Thymus (tissue), 11 donors: ENCODE measurements around the gene KIAA1614. TPM values are rescaled to one million over a fixed set of nuclear protein-coding genes. Genes with fewer than 3 reads are reported as not detected.

ENCODE experiments used
- DNase-seq, 9 donors: peaks; one replicate each; pipeline ENCODE4 v3.0.0-alpha.2; 2013; ENCODE audit warnings: low spot score in 9 of 9, low read depth in 6 of 9, missing footprints in 1 of 9
- H3K27ac ChIP-seq, 2 donors: one replicate each; pipeline ENCODE4 v1.5.1; 2013; ENCODE audit warnings: control low read depth in 1 of 2, low read depth in 1 of 2, low read length in 1 of 2, mild to moderate bottlenecking in 1 of 2, moderate library complexity in 1 of 2
- H3K27me3 ChIP-seq, 2 donors: one replicate each; pipeline ENCODE4 v1.5.1; 2013; ENCODE audit warnings: low read length in 1 of 2; ENCODE audit not compliant: control insufficient read depth in 2 of 2, insufficient read depth in 1 of 2
- H3K36me3 ChIP-seq, 2 donors: one replicate each; pipeline ENCODE4 v1.5.1; 2013; ENCODE audit warnings: low read length in 1 of 2, mild to moderate bottlenecking in 1 of 2, moderate library complexity in 1 of 2; ENCODE audit not compliant: control insufficient read depth in 2 of 2, insufficient read depth in 2 of 2
- H3K4me1 ChIP-seq, 2 donors: one replicate each; pipeline ENCODE4 v1.5.1; 2013; ENCODE audit warnings: low read length in 2 of 2; ENCODE audit not compliant: control insufficient read depth in 2 of 2, insufficient read depth in 2 of 2
- H3K4me3 ChIP-seq, 2 donors: one replicate each; pipeline ENCODE4 v1.5.1; 2013; ENCODE audit warnings: low read length in 2 of 2, control low read depth in 1 of 2, mild to moderate bottlenecking in 1 of 2
- H3K9me3 ChIP-seq, 2 donors: one replicate each; pipeline ENCODE4 v1.5.1; 2013; ENCODE audit warnings: low read length in 1 of 2, mild to moderate bottlenecking in 1 of 2; ENCODE audit not compliant: control insufficient read depth in 2 of 2, insufficient read depth in 1 of 2
- WGBS: extraction: QIAGEN DNeasy Blood & Tissue Kit; methylation state at CpG from one replicate; pipeline ENCODE4 v1.1.7; 2013; 5-methylcytosine and 5-hydroxymethylcytosine counted together
- polyA plus RNA-seq: library from polyadenylated mRNA; stranded (reverse); fragments of 200-250 nt; gene quantifications from one replicate; pipeline ENCODE4 v1.2.3, GENCODE V29; 2013
- total RNA-seq: library from RNA; stranded (reverse); fragments of 120-200 nt; gene quantifications from one replicate; pipeline ENCODE4 v1.2.4, GENCODE V29; 2013
- donor health status: healthy.

The KIAA1614 gene
- total and polyA plus RNA-seq, 2 donors = 0.84 to 0.94 TPM

DNA sequence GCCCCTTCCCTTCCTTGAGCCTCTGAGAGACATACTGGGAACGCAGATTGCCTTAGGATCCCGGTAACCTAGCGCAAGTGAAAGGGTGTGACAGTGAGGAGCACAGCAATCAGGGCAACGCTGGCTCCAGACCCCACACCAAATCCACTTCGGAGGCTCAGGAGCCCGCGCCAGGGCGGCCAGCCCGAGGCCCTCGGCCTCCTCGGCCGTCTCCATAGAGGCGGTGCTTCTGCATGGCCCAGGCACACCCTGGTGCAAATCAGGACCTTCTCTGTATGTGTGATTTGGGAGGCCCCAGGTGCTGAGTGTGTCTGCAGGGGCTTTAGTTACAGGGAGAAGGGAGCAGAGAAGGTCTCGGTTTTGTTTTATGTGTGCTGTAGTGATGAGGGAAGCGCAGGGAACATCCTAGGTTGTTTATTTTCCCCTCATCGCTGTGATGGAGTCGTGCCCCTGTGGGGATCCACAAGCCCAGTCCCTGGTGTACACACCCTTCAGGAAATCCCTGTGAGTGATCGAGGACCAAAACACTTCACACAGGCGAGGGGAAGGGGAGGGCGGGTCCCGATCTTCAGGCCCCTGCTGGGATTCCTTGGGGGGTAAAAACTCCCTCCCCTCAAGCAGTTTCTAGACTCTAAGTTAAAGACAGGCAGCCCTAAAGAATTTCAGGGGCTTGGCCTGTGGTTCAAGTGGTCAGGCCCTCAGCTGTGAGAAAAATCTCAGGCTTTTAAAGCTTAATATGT lies 9.4 kb downstream of the KIAA1614 start:
- Histone ChIP-seq H3K27me3 (peaks cover 0 to 7% of the 10 kb centered on the region in 2 donors), H3K9me3 (peaks cover 0 to 16% of the 10 kb centered on the region in 2 donors), H3K4me1 (peaks cover 71 to 94% of the 10 kb centered on the region in 2 donors), H3K36me3 (no peaks in the 10 kb centered on the region), H3K4me3 (no peak overlapping the region), H3K27ac (peak overlapping the region in 1 of 2 donors; percentile 66)
- no peak for DNase-seq
- 95% methylated on average over 21 of the region's 21 CpGs for WGBS

DNA sequence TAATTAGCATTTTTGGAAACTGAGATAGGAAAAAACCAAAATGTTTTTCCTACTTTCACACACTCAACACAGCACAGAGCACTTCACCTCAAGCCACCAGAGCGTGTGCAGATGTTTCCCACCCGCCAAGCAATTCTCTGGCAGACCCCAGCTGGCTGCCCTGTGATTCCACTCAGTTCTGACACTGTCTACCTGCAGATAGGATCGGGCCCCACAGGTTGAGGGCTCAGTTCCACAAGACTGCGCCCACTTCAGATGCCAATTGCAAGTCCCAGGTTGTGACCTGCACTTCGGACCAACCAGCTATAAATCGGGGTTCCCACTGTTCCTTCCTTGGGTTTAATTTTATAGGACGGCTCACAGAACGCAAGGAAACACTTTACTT lies 9.9 kb downstream of the KIAA1614 start:
- Histone ChIP-seq H3K9me3 (peaks cover 0 to 16% of the 10 kb centered on the region in 2 donors), H3K27ac (peak overlapping the region in 1 of 2 donors; percentile 66), H3K4me1 (peaks cover 73 to 94% of the 10 kb centered on the region in 2 donors), H3K27me3 (peaks cover 0 to 1% of the 10 kb centered on the region in 2 donors), H3K36me3 (no peaks in the 10 kb centered on the region), H3K4me3 (no peak overlapping the region)
- DNase-seq = peak in 1 of 9 donors; percentile 57
- WGBS = 78% methylated on average over 8 of the region's 8 CpGs

DNA sequence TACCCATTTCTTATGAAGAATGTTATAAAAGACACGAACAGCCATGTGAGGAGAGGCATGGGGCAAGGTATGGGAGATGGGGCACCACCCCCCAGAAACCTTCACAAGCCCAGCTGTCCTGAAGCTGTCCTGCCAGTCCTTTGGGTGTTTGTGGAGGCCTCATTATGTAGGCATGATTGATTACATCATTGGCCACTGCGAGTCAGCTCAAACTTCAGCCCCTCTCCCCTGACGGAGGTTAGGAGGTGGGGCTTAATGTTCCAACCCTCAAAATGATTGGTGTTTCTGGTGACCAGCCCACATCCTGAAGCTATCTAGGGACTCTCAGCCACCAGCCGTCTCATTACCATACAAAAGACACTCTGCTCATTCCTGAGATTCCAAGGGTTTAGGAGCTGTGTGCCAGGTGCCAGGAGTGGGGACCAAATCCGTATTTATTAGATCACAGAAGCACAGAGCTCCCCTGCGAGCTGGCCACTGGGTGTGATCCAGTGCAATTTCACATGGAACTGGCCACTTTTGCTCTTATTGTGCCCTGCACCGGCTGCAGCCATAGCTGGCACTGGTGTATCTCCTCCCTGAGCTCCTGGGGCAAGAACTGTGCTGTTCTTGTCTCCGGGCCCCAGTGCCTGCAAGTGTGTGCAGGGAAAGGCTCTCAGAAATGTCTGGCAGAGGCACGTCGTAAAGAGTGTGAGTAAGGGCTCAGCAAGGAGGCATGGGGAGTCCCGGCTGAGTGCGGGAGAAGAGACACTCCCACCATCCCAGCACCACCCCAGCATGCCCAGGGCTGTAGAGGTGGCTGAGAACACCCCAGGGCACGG lies 10.5 kb downstream of the KIAA1614 start:
- DNase-seq = no peak
- H3K36me3 ChIP-seq = no peaks in the 10 kb centered on the region
- peaks cover 0 to 16% of the 10 kb centered on the region in 2 donors for H3K9me3 ChIP-seq
- WGBS = 90% methylated on average over 13 of the region's 13 CpGs
- peak overlapping the region in 1 of 2 donors; percentile 66 for H3K27ac ChIP-seq
- peaks cover 70 to 94% of the 10 kb centered on the region in 2 donors for H3K4me1 ChIP-seq
- no peak overlapping the region for H3K4me3 ChIP-seq
- H3K27me3 ChIP-seq = no peaks in the 10 kb centered on the region

DNA sequence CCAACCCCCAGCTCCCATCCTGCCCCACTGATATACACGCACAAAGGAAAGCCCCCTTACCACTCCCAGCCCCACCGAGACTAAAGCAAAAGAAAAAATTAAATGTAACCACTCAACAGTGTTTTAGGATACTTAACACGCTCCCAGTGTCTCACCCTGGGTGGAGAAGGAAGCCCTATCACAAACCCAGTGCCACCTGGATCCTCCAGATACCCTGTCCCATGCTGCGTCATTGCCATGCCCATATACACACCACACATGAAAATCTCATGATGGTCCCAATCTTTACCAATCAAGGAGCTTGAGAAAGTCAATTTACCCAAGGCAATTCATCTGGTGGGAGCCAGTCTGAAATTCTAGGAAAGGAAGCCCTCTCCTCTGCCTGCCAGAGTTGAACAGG lies 11.2 kb downstream of the KIAA1614 start:
- 84% methylated on average over 4 of the region's 4 CpGs for WGBS
- no peak for DNase-seq

GRCh38 chr1:180924939-180925338 lies 12.2 kb downstream of the KIAA1614 start:
- Histone ChIP-seq H3K27me3 (no peaks in the 10 kb centered on the region), H3K9me3 (no peaks in the 10 kb centered on the region), H3K27ac (no peak overlapping the region), H3K36me3 (no peaks in the 10 kb centered on the region), H3K4me3 (no peak overlapping the region), H3K4me1 (peaks cover 59 to 94% of the 10 kb centered on the region in 2 donors)
- 82% methylated on average over 2 of the region's 2 CpGs for WGBS
- peak in 1 of 9 donors; percentile 57 for DNase-seq

More for the DNA sequence above, 11.2 kb downstream of the KIAA1614 start:
- Histone ChIP-seq H3K9me3 (peaks cover 0 to 10% of the 10 kb centered on the region in 2 donors), H3K4me1 (peaks cover 64 to 94% of the 10 kb centered on the region in 2 donors), H3K27ac (peak overlapping the region in 1 of 2 donors; percentile 9), H3K27me3 (no peaks in the 10 kb centered on the region), H3K4me3 (no peak overlapping the region), H3K36me3 (no peaks in the 10 kb centered on the region)

- Histone ChIP-seq H3K27ac (peak overlapping the region in 1 of 2 donors; percentile 88), H3K4me3 (no peak overlapping the region), H3K36me3 (no peaks in the 10 kb centered on the region), H3K27me3 (no peaks in the 10 kb centered on the region), H3K9me3 (no peaks in the 10 kb centered on the region), H3K4me1 (peaks cover 58 to 94% of the 10 kb centered on the region in 2 donors)
- WGBS = 90% methylated on average over 7 of the region's 7 CpGs
- DNase-seq = no peak
These were observed 12.9 kb downstream of the KIAA1614 start for GRCh38 chr1:180925471-180926051.

GRCh38 chr1:180926164-180926981 lies 13.7 kb downstream of the KIAA1614 start:
- no peak overlapping the region for H3K4me3 ChIP-seq
- H3K27ac ChIP-seq = peak overlapping the region; percentile 61 to 88
- H3K36me3 ChIP-seq = no peaks in the 10 kb centered on the region
- 10% methylated on average over 14 of the region's 14 CpGs for WGBS
- peak in 7 of 9 donors; percentile 56 to 87 (median 74) for DNase-seq
- H3K27me3 ChIP-seq = no peaks in the 10 kb centered on the region
- peaks cover 66 to 99% of the 10 kb centered on the region in 2 donors for H3K4me1 ChIP-seq
- H3K9me3 ChIP-seq = no peaks in the 10 kb centered on the region

GRCh38 chr1:180927348-180927747 lies 14.7 kb downstream of the KIAA1614 start:
- peak overlapping the region in 1 of 2 donors; percentile 88 for H3K27ac ChIP-seq
- H3K4me3 ChIP-seq = no peak overlapping the region
- DNase-seq = no peak
- no peaks in the 10 kb centered on the region for H3K36me3 ChIP-seq
- H3K4me1 ChIP-seq = peaks cover 69 to 99% of the 10 kb centered on the region in 2 donors
- no peaks in the 10 kb centered on the region for H3K9me3 ChIP-seq
- 80% methylated on average over 13 of the region's 13 CpGs for WGBS
- H3K27me3 ChIP-seq = no peaks in the 10 kb centered on the region
